GM12873 (cell line): ENCODE measurements around the gene FHIT.

Experiments used
- TF ChIP-seq, protein P1 (sequence below): IDR thresholded peaks from 2 replicates; pipeline ENCODE4 v1.5.1; 2012; ENCODE audit warnings: low read depth, mild to moderate bottlenecking, moderate library complexity, low read length, control low read depth; ENCODE audit not compliant: insufficient read depth; ENCODE audit errors: missing control alignments

FHIT gene

DNA sequence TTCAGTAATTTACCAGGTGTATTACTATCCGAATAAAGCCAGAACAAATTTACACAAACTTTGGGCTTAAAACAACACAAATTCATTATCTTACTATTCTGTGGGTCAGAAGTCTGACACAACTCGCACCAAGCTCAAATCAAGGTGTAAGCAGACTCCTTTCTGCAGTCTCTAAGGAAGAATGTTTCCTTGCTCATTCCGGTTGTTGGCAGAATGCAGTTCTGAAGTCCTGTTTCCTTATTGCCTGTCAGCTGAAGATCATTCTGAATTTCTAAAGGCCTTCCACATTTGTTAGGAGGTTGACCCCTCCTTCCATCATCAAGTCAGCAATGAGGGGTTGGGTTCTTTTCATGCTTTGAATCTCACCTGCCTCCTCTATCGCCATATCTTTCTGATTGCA is 183.2 kb downstream of the FHIT start:
- TF ChIP-seq, protein P1, sequence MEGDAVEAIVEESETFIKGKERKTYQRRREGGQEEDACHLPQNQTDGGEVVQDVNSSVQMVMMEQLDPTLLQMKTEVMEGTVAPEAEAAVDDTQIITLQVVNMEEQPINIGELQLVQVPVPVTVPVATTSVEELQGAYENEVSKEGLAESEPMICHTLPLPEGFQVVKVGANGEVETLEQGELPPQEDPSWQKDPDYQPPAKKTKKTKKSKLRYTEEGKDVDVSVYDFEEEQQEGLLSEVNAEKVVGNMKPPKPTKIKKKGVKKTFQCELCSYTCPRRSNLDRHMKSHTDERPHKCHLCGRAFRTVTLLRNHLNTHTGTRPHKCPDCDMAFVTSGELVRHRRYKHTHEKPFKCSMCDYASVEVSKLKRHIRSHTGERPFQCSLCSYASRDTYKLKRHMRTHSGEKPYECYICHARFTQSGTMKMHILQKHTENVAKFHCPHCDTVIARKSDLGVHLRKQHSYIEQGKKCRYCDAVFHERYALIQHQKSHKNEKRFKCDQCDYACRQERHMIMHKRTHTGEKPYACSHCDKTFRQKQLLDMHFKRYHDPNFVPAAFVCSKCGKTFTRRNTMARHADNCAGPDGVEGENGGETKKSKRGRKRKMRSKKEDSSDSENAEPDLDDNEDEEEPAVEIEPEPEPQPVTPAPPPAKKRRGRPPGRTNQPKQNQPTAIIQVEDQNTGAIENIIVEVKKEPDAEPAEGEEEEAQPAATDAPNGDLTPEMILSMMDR, result no peak

- TF ChIP-seq, protein P1, result no peak
Observed at GRCh38 chr3:61066800-61067199, 184.5 kb downstream of the FHIT start.

GRCh38 chr3:61065451-61066011 is 185.7 kb downstream of the FHIT start:
- TF ChIP-seq, protein P1, result no peak

DNA sequence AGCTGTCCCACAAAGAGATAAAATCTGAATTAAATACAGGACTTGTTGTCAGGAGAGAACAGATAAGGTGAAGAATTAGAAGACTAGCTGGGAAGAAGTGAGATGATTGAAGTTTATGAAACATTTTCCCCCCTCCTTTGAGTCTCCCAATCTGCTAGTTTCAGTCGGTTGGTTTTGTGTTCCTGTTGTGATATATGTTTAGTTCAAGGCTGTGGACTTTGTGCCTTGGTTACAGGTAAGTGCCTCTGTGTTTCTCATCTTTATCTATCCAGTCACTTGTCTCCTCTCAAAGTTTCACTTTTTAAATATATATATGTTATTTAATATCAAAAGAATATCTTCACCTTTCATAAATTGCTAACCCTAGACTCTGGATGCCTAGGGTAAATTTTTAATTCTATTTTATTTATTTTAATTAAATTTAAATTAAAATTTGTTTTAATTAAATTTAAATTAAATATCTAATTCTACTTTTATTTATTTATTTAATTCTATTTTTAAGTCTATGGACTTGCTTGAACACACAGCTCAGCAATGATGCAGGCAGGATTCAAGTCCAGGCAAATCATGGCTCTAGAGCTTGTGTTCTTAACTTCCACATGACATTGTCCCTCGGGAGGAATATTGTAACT is 190.0 kb downstream of the FHIT start:
- TF ChIP-seq, protein P1, result no peak

- TF ChIP-seq, protein P1, result no peak
Observed at GRCh38 chr3:61060411-61060861, 190.8 kb downstream of the FHIT start.

DNA sequence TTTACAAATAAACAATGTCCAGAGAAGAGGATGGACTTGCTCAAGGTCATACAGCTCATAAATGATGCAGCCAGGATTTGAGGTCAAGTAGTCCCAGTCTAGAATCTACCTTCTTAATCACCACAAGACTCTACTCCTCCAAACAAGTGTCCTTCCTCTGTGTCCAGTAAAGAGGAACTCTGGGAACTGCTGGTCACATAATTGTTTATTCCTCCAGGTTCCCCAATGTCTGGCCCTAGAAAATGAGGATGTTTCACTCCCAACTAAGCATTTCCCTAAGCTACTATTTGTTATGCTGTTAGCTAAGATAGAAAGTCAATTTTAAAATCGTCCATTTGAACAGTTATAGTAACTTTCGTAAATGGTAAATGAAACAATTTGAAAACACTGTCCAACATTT is 192.4 kb downstream of the FHIT start:
- TF ChIP-seq, protein P1, result no peak

DNA sequence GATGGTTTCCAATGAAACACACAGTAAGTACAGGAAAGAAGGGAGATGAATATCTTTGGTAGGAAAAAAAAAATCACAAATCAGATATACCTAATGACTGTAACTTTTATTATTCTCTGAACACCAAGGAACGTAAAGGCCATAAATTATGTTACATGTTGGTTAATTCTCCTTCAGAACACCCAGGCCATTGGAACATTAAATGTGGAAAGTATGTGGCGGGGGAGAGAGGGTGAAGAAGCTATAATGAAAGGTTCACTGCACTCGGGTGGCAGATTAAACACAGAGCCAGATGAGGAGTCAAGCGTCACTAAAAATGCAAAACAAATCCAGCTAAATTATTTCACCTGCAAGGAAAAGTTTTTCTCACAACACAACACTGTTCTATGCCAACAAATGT is 193.8 kb downstream of the FHIT start:
- TF ChIP-seq, protein P1, result no peak
